A673 (cell line): ENCODE data around the gene IMPDH2. TPM values are rescaled to one million over a fixed set of nuclear protein-coding genes. Genes with fewer than 3 reads are reported as not detected.

Experiments
- BruUV-seq: library from RNA; stranded (reverse); fragments of 400-500 nt; replicated peaks from 2 replicates; lab custom pipeline; 2021; lab: Mats Ljungman, UMichigan
- CTCF ChIA-PET: fragments of 300-600 bp; sonication (Branson Sonifier 250); formaldehyde crosslinking; loops from one replicate; lab custom pipeline; 2022; ENCODE audit warnings: antibody characterized with exemption; lab: Charles Lee
- POLR2A ChIA-PET: fragments of 300-600 bp; sonication (Branson Sonifier 250); formaldehyde crosslinking; loops from one replicate; lab custom pipeline; 2022; ENCODE audit warnings: antibody characterized with exemption; ENCODE audit not compliant: low non-redundant PET; lab: Charles Lee
- DNase-seq: peaks from one replicate; pipeline ENCODE4 v3.0.0-alpha.2; 2015; ENCODE audit warnings: low spot score
- H3K27ac ChIP-seq: fragments of 200-600 bp; sonication (generic); 2 replicates; pipeline ENCODE4 v1.5.1; 2016; ENCODE audit warnings: mixed run types, low read depth, mild to moderate bottlenecking, mixed read lengths, antibody characterized with exemption, low read length; ENCODE audit not compliant: poor library complexity, severe bottlenecking
- H3K27me3 ChIP-seq: fragments of 200-600 bp; sonication (generic); replicated peaks from 2 replicates; pipeline ENCODE4 v1.6.1; 2017; ENCODE audit warnings: mixed run types, low read depth, mild to moderate bottlenecking, mixed read lengths, antibody characterized with exemption, low read length; ENCODE audit not compliant: insufficient read depth, poor library complexity
- H3K36me3 ChIP-seq: fragments of 200-600 bp; sonication (generic); 2 replicates; pipeline ENCODE4 v1.6.1; 2016; ENCODE audit warnings: mixed run types, mild to moderate bottlenecking, mixed read lengths, antibody characterized with exemption, low read length; ENCODE audit not compliant: insufficient read depth, poor library complexity, severe bottlenecking
- H3K4me1 ChIP-seq: fragments of 200-600 bp; sonication (generic); 2 replicates; pipeline ENCODE4 v1.6.1; 2017; ENCODE audit warnings: mixed run types, mild to moderate bottlenecking, mixed read lengths, antibody characterized with exemption, low read length; ENCODE audit not compliant: insufficient read depth, poor library complexity, severe bottlenecking
- H3K4me3 ChIP-seq: fragments of 200-600 bp; sonication (generic); 2 replicates; pipeline ENCODE4 v1.5.1; 2016; ENCODE audit warnings: low read depth, mixed run types, mild to moderate bottlenecking, mixed read lengths, low read length; ENCODE audit not compliant: poor library complexity, severe bottlenecking
- H3K9me3 ChIP-seq: fragments of 200-600 bp; sonication (generic); 2 replicates; pipeline ENCODE4 v1.6.1; 2016; ENCODE audit warnings: mixed run types, low read depth, mild to moderate bottlenecking, mixed read lengths, antibody characterized with exemption, low read length; ENCODE audit not compliant: poor library complexity, severe bottlenecking
- CTCF ChIP-seq: fragments of 300-800, 200-600 bp; sonication (generic); conservative IDR thresholded peaks from 2 replicates; pipeline ENCODE4 v1.5.1; 2017; ENCODE audit warnings: low read depth, mild to moderate bottlenecking, antibody characterized with exemption, low read length, moderate library complexity, mixed read lengths
- EZH2 ChIP-seq: fragments of 200-600 bp; sonication (generic); IDR thresholded peaks from 2 replicates; pipeline ENCODE4 v1.6.1; 2017; ENCODE audit warnings: borderline replicate concordance, low read depth, mild to moderate bottlenecking, mixed read lengths, antibody characterized with exemption, low read length; ENCODE audit not compliant: poor library complexity, severe bottlenecking
- intact Hi-C: fragments of 100-400 bp; cut with micrococcal nuclease; formaldehyde crosslinking; loops from one replicate; pipeline ENCODE4 v1.10.0; 2022; ENCODE audit not compliant: unreplicated experiment
- total RNA-seq: library from RNA; stranded (reverse); gene quantifications from 2 replicates; pipeline ENCODE4 v1.2.3, GENCODE V29; 2021

The IMPDH2 gene
- total RNA-seq, 1 experiment from 2014 or later = 190 TPM

- DNase-seq = no peak
- BruUV-seq = no TSS peak
- POLR2A ChIA-PET = no interaction called here
- Histone ChIP-seq H3K4me1 (no peaks in the 10 kb centered on the region), H3K4me3 (peak overlapping the region; percentile 72), H3K27ac (peak overlapping the region; percentile 59), H3K9me3 (no peaks in the 10 kb centered on the region), H3K36me3 (peaks cover 16% of the 10 kb centered on the region), H3K27me3 (no peaks in the 10 kb centered on the region)
- TF ChIP-seq CTCF (no peak), EZH2 (no peak)
- intact Hi-C loops = no loop called here
- CTCF ChIA-PET = no interaction called here
These were observed 10.5 kb downstream of the IMPDH2 start for GRCh38 chr3:49018707-49019006.

- Histone ChIP-seq H3K9me3 (no peaks in the 10 kb centered on the region), H3K36me3 (peaks cover 16% of the 10 kb centered on the region), H3K27me3 (no peaks in the 10 kb centered on the region), H3K4me3 (peak within 1 kb of the TSS; percentile 72), H3K4me1 (no peaks in the 10 kb centered on the region), H3K27ac (peak within 1 kb of the TSS; percentile 59)
- CTCF ChIA-PET = no interaction called here
- no TSS peak for BruUV-seq
- peak; percentile 54 for DNase-seq
- TF ChIP-seq EZH2 (no peak), CTCF (no peak)
- intact Hi-C loops = no loop called here
- POLR2A ChIA-PET = no interaction called here
These were observed 11.1 kb downstream of the IMPDH2 start, which contains the start of gene DALRD3 for GRCh38 chr3:49017971-49018706. Gene DALRD3, minus strand, starts transcription at chr3:49018580. Its CDS starts 16 bp downstream, at chr3:49018564.

GRCh38 chr3:49017229-49017970, 11.8 kb downstream of the IMPDH2 start:
- no TSS peak for BruUV-seq
- TF ChIP-seq CTCF = no peak
- no peak for TF ChIP-seq EZH2
- intact Hi-C loops = no loop called here
- CTCF ChIA-PET = no interaction called here
- H3K9me3 ChIP-seq = no peaks in the 10 kb centered on the region
- H3K27ac ChIP-seq = peak overlapping the region; percentile 59
- H3K27me3 ChIP-seq = no peaks in the 10 kb centered on the region
- no peak for DNase-seq
- H3K4me1 ChIP-seq = no peaks in the 10 kb centered on the region
- POLR2A ChIA-PET = no interaction called here
- peaks cover 16% of the 10 kb centered on the region for H3K36me3 ChIP-seq
- peak overlapping the region; percentile 72 for H3K4me3 ChIP-seq
